BE2C (cell line): Measurements from ENCODE around the gene CYP3A5.
"Not testable (repeated sequence)": the region's sequence is repeated elsewhere in the genome, so short reads cannot be mapped to it uniquely, and the experiment has no call there.

Source experiments
- DNase-seq: peaks from one replicate; pipeline ENCODE4 v3.0.0-alpha.2; 2020
- H3K27me3 ChIP-seq: fragments of 250-450 bp; sonication (Bioruptor Pico); 2 replicates; pipeline ENCODE4 v1.5.1; 2020; ENCODE audit warnings: mild to moderate bottlenecking
- H3K36me3 ChIP-seq: fragments of 250-450 bp; sonication (Bioruptor Pico); 2 replicates; pipeline ENCODE4 v1.5.1; 2020; ENCODE audit warnings: mild to moderate bottlenecking
- H3K4me1 ChIP-seq: fragments of 250-450 bp; sonication (Bioruptor Pico); 2 replicates; pipeline ENCODE4 v1.5.1; 2020
- H3K4me3 ChIP-seq: 2 replicates; pipeline ENCODE4 v1.5.1; 2011; ENCODE audit warnings: low read depth, low read length
- H3K9me3 ChIP-seq: fragments of 250-450 bp; sonication (Bioruptor Pico); 2 replicates; pipeline ENCODE4 v1.5.1; 2020
- CTCF ChIP-seq: IDR thresholded peaks from 2 replicates; pipeline ENCODE4 v1.5.1; 2012; ENCODE audit warnings: mild to moderate bottlenecking, low read depth, low read length

The CYP3A5 gene

DNA sequence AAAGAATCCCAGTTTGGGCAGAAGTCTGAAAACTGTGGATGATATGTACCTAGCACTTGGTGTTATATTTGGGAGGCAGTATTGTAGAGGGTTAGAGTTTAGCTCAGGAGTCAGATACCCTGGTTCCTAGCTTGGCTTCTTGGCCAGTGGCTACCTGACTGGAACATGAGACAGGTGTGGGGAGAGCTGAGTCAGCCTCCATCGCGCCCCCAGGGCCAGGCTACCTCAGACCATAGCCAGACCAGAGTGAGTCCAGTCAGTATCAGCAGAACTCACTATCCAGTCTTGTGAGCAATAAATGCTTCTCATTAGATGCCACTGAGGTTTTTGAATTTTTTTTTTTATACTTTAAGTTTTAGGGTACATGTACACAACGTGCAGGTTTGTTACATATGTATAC lies 26.0 kb downstream of the CYP3A5 start:
- no peak for TF ChIP-seq CTCF
- Histone ChIP-seq H3K36me3 (no peaks in the 10 kb centered on the region), H3K4me3 (no peak overlapping the region), H3K27me3 (no peaks in the 10 kb centered on the region), H3K4me1 (no peaks in the 10 kb centered on the region), H3K9me3 (no peaks in the 10 kb centered on the region)
- DNase-seq: no peak

GRCh38 chr7:99653269-99653668 lies 26.5 kb downstream of the CYP3A5 start:
- H3K4me3 ChIP-seq, H3K9me3 ChIP-seq, DNase-seq, H3K27me3 ChIP-seq, H3K4me1 ChIP-seq, H3K36me3 ChIP-seq: not testable (repeated sequence)

- Histone ChIP-seq H3K4me3 (no peak overlapping the region), H3K4me1 (no peaks in the 10 kb centered on the region), H3K9me3 (no peaks in the 10 kb centered on the region), H3K36me3 (no peaks in the 10 kb centered on the region), H3K27me3 (no peaks in the 10 kb centered on the region)
- no peak for TF ChIP-seq CTCF
- no peak for DNase-seq
Measured at GRCh38 chr7:99652671-99653070, 27.1 kb downstream of the CYP3A5 start.

- no peaks in the 10 kb centered on the region for H3K4me1 ChIP-seq
- H3K27me3 ChIP-seq: no peaks in the 10 kb centered on the region
- DNase-seq: no peak
- no peaks in the 10 kb centered on the region for H3K9me3 ChIP-seq
- no peak overlapping the region for H3K4me3 ChIP-seq
- TF ChIP-seq CTCF: no peak
- no peaks in the 10 kb centered on the region for H3K36me3 ChIP-seq
Measured at GRCh38 chr7:99651290-99651689, 28.5 kb downstream of the CYP3A5 start.

- Histone ChIP-seq H3K27me3 (no peaks in the 10 kb centered on the region), H3K4me3 (no peak overlapping the region), H3K4me1 (no peaks in the 10 kb centered on the region), H3K36me3 (no peaks in the 10 kb centered on the region), H3K9me3 (no peaks in the 10 kb centered on the region)
- TF ChIP-seq CTCF: no peak
- no peak for DNase-seq
Measured at GRCh38 chr7:99648843-99649242, 31.0 kb downstream of the CYP3A5 start.

- TF ChIP-seq CTCF: no peak
- no peak for DNase-seq
- H3K4me1 ChIP-seq: no peaks in the 10 kb centered on the region
- no peak overlapping the region for H3K4me3 ChIP-seq
- H3K36me3 ChIP-seq: no peaks in the 10 kb centered on the region
- no peaks in the 10 kb centered on the region for H3K27me3 ChIP-seq
- no peaks in the 10 kb centered on the region for H3K9me3 ChIP-seq
Measured at GRCh38 chr7:99645590-99645989, 34.2 kb downstream of the CYP3A5 start.

- Histone ChIP-seq H3K4me3 (no peak overlapping the region), H3K36me3 (no peaks in the 10 kb centered on the region), H3K27me3 (no peaks in the 10 kb centered on the region), H3K9me3 (no peaks in the 10 kb centered on the region), H3K4me1 (no peaks in the 10 kb centered on the region)
- TF ChIP-seq CTCF: no peak
- no peak for DNase-seq
Measured at GRCh38 chr7:99644431-99644830, 35.4 kb downstream of the CYP3A5 start.
